ENCODE measurements around the gene TNFRSF1A. TPM values are rescaled to one million over a fixed set of nuclear protein-coding genes. Genes with fewer than 3 reads are reported as not detected.

The TNFRSF1A gene
- total RNA-seq, 1 experiment from 2014 or later: 59.9 TPM

GRCh38 chr12:6342140-6342889 lies 439 bp upstream of the TNFRSF1A start:
- Histone ChIP-seq H3K9ac (ENCODE audit: extremely low read depth, insufficient read length, low read length) (no peak overlapping the region), H2AFZ (ENCODE audit: low read length) (no peak overlapping the region), H3K23ac (ENCODE audit: insufficient read length, low read depth, low read length) (no peak overlapping the region), H2AK5ac (ENCODE audit: insufficient read length, low read length) (no peak overlapping the region), H3K27me3 (ENCODE audit: insufficient read depth, low read length) (no peaks in the 10 kb centered on the region), H3K27ac (ENCODE audit: insufficient read length, low read depth, low read length) (no peak overlapping the region), H3K18ac (ENCODE audit: insufficient read length, low read depth, low read length) (no peak overlapping the region), H3K79me2 (ENCODE audit: insufficient read depth, low read length) (peaks cover 29% of the 10 kb centered on the region; the same call in 1 of the 2 replicates), H3K23me2 (ENCODE audit: insufficient read length, low read depth, low read length, poor library complexity, severe bottlenecking) (peaks cover 18% of the 10 kb centered on the region), H2BK20ac (ENCODE audit: low read depth, low read length, poor library complexity, severe bottlenecking) (no peak overlapping the region), H2BK15ac (ENCODE audit: low read depth, low read length) (0 out of 2 replicates have a peak overlapping the region, but pooled peaks have one; percentile 5), H3T11ph (ENCODE audit: low read length) (no peak overlapping the region), H4K91ac (ENCODE audit: insufficient read length, low read depth, low read length) (no peak overlapping the region), H4K20me1 (ENCODE audit: control insufficient read depth, insufficient read depth, insufficient read length) (no peaks in the 10 kb centered on the region), H2BK12ac (ENCODE audit: insufficient read length, low read depth, low read length) (no peak overlapping the region), H3K14ac (ENCODE audit: insufficient read depth, low read length) (no peak overlapping the region; the same call in 1 of the 2 replicates), H3K79me1 (ENCODE audit: insufficient read depth, low read depth, low read length, poor library complexity, severe bottlenecking) (no peaks in the 10 kb centered on the region), H4K8ac (replicated peaks; ENCODE audit: insufficient read length, low read depth, low read length) (no peak overlapping the region), H2BK5ac (ENCODE audit: insufficient read length, low read length) (no peak overlapping the region), H3K56ac (ENCODE audit: insufficient read length, low read depth, low read length) (no peak overlapping the region), H3K9me3 (ENCODE audit: control insufficient read depth, low read depth, low read length) (no peaks in the 10 kb centered on the region), H3K4ac (ENCODE audit: low read depth, low read length) (no peak overlapping the region), H2BK120ac (ENCODE audit: low read depth, low read length, poor library complexity, severe bottlenecking) (no peak overlapping the region), H4K5ac (ENCODE audit: insufficient read length, low read depth, low read length) (no peak overlapping the region), H3K4me2 (ENCODE audit: insufficient read depth, insufficient read length, low read length) (peak overlapping the region; percentile 97), H3K4me1 (ENCODE audit: insufficient read depth, low read length) (peaks cover 23% of the 10 kb centered on the region; the same call in 1 of the 2 replicates)
- Mint-ChIP-seq H3K27me3 (ENCODE audit: low read depth) (no peaks in the 10 kb centered on the region; the same call in 1 of the 2 replicates), H3K36me3 (ENCODE audit: insufficient read depth in 1 of 3, low read depth in 3 of 3) (peaks cover 6 to 14% (median 8%) of the 10 kb centered on the region in 3 experiments; a peak in 6 of 7 replicates), H3K9me3 (no peaks in the 10 kb centered on the region), H3K4me1 (peaks cover 27 to 31% of the 10 kb centered on the region in 2 experiments), H3K27ac (peak overlapping the region; percentile 85 to 94 (median 88); a peak in 6 of 7 replicates), H3K4me3 (no peak overlapping the region; a peak in 1 of 5 replicates)
- TF ChIP-seq CTCF (conservative IDR thresholded peaks at IDR 0.05): no peak
- no CpG with 5 or more reads among the region's 7 CpGs for WGBS (ENCODE audit: extremely low coverage, insufficient read length, low lambda C conversion rate)
- no peak for DNase-seq

Measured in H9 (cell line).